ENCODE measurements around the gene ZNF544. TPM values are rescaled to one million over a fixed set of nuclear protein-coding genes. Genes with fewer than 3 reads are reported as not detected.

ZNF544 gene
- total and polyA plus RNA-seq, 2 of the 8 experiments (the other 6 are each of a cell fraction or from before 2014, with no cell fraction given) = 48.8 to 60.8 TPM

DNA sequence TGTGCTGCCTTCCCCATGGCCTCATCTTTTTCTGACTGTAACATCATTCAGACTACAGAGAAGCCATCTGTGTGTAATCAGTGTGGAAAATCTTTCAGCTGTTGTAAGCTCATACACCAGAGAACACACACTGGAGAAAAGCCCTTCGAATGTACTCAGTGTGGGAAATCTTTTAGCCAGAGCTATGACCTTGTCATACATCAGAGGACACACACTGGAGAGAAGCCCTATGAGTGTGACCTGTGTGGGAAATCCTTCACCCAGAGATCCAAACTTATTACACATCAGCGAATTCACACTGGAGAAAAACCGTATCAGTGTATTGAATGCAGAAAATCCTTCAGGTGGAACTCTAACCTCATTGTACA, 32.9 kb downstream of the ZNF544 start:
- Histone ChIP-seq H4K20me1 (replicated peaks in 1 of 2; ENCODE audit: control insufficient read depth in 1 of 2, insufficient read depth in 2 of 2, low read length in 2 of 2) (no peaks in the 10 kb centered on the region), H4K91ac (replicated peaks; ENCODE audit: insufficient read length, low read length) (no peak overlapping the region), H3K36me3 (ENCODE audit: control insufficient read depth in 2 of 4, insufficient read depth in 4 of 4, low read length in 3 of 4) (peaks cover 24 to 96% (median 72%) of the 10 kb centered on the region in 4 experiments; a peak in 7 of 8 replicates), H3K79me2 (ENCODE audit: control insufficient read depth in 1 of 2, insufficient read depth in 2 of 2, low read length in 2 of 2) (no peaks in the 10 kb centered on the region), H3K18ac (ENCODE audit: extremely low read depth, low read length) (no peak overlapping the region), H2BK120ac (replicated peaks; ENCODE audit: low read depth, low read length) (no peak overlapping the region), H3K4me1 (replicated peaks in 1 of 4; ENCODE audit: control insufficient read depth in 3 of 4, insufficient read depth in 4 of 4, low read length in 3 of 4) (no peaks in the 10 kb centered on the region), H3K79me1 (ENCODE audit: low read depth, low read length) (no peaks in the 10 kb centered on the region), H2BK20ac (ENCODE audit: low read length) (no peak overlapping the region), H3K4me2 (ENCODE audit: insufficient read depth in 1 of 2, low read depth in 2 of 2, low read length in 2 of 2) (no peak overlapping the region), H2AK5ac (ENCODE audit: low read depth, low read length) (no peak overlapping the region), H2AFZ (ENCODE audit: low read length) (no peak overlapping the region), H3K9ac (replicated peaks in 1 of 4; ENCODE audit: extremely low read depth in 1 of 4, low read depth in 3 of 4, low read length in 3 of 4) (no peak overlapping the region), H3K56ac (replicated peaks; ENCODE audit: insufficient read length, low read depth, low read length) (no peak overlapping the region), H2BK5ac (ENCODE audit: low read depth, low read length) (no peak overlapping the region), H2BK12ac (ENCODE audit: low read depth, low read length) (no peak overlapping the region), H3K9me3 (ENCODE audit: insufficient read depth in 2 of 2, low read depth in 1 of 2, low read length in 1 of 2) (peaks cover 92 to 98% of the 10 kb centered on the region in 2 experiments), H3K14ac (ENCODE audit: insufficient read length) (no peak overlapping the region), H4K5ac (ENCODE audit: insufficient read length, low read depth, low read length) (no peak overlapping the region), H3K27ac (ENCODE audit: low read depth, low read length) (no peak overlapping the region), H3K23me2 (ENCODE audit: low read depth, low read length) (no peaks in the 10 kb centered on the region), H3K27me3 (replicated peaks in 1 of 4; ENCODE audit: control insufficient read depth in 3 of 4, extremely low read depth in 1 of 4, insufficient read depth in 3 of 4, low read length in 3 of 4) (no peaks in the 10 kb centered on the region), H4K8ac (ENCODE audit: extremely low read depth, insufficient read depth, low read length) (no peak overlapping the region), H3K4ac (replicated peaks; ENCODE audit: insufficient read length, low read depth, low read length) (no peak overlapping the region), H3K4me3 (ENCODE audit: extremely low read depth in 1 of 4, insufficient read depth in 2 of 4, low read depth in 3 of 4, low read length in 4 of 4) (peak overlapping the region in 1 of 4 experiments; percentile 36; a peak in 1 of 8 replicates), H3K23ac (ENCODE audit: insufficient read length) (no peak overlapping the region), H2BK15ac (ENCODE audit: low read length) (no peak overlapping the region)
- DNase-seq (ENCODE audit: low read depth in 1 of 2, low spot score in 2 of 2) (no peak), FAIRE-seq (peak; percentile 28)
- WGBS, 2 experiments (ENCODE audit: extremely low coverage in 1 of 2, insufficient coverage in 1 of 2, insufficient read length in 1 of 2, insufficient replicate concordance in 2 of 2, low coverage in 1 of 2, low lambda C conversion rate in 2 of 2, missing lambda C conversion rate in 1 of 2) = 92% methylated on average over 3 of the region's 3 CpGs; no CpG with 5 or more reads in 1 of the 2 experiments
- ChIA-PET CTCF (ENCODE audit: partially characterized antibody) (interaction anchor here (0.7 to 1.2 kb wide), 2 partner anchors 14 to 78 kb away, joined by 3 to 4 read pairs; no protein-coding TSS in a partner anchor), POLR2A (ENCODE audit: partially characterized antibody) (interaction anchor here (1.2 to 12.7 kb wide), 11 partner anchors 11 to 65 kb away, joined by 3 to 152 read pairs (median 7); partner anchors contain the start of genes ZNF544, ZNF8 and ZSCAN22)
- TF ChIP-seq CBX5 (IDR thresholded peaks at IDR 0.05; ENCODE audit: low read depth, low read length) (0 out of 2 replicates have a peak, but pooled peaks have one; percentile 5), TAF7 (optimal IDR thresholded peaks at IDR 0.05; ENCODE audit: borderline replicate concordance, low read depth, low read length) (no peak), POLR2A (IDR thresholded peaks at IDR 0.05; ENCODE audit: control extremely low read depth in 1 of 2, low read depth in 2 of 2, low read length in 2 of 2) (peak in 1 of 2 experiments; percentile 13; a peak in 1 of 3 replicates), RNF2 (IDR thresholded peaks at IDR 0.05; ENCODE audit: borderline replicate concordance, low read depth, low read length, missing control alignments, poor library complexity, severe bottlenecking) (no peak), FOSL1 (IDR thresholded peaks at IDR 0.05; ENCODE audit: insufficient read depth, low read depth, low read length) (no peak), ASH2L (IDR thresholded peaks at IDR 0.05; ENCODE audit: low read length) (no peak), CEBPB (IDR thresholded peaks at IDR 0.05; ENCODE audit: low read depth, low read length) (no peak), RXRA (IDR thresholded peaks at IDR 0.05; ENCODE audit: insufficient read depth, low read depth, low read length) (no peak), NRF1 (IDR thresholded peaks at IDR 0.05; ENCODE audit: low read depth, low read length) (no peak), EZH2 (IDR thresholded peaks at IDR 0.05; ENCODE audit: low read depth, low read length, severe bottlenecking) (no peak)
- TF ChIP-seq, protein P1, sequence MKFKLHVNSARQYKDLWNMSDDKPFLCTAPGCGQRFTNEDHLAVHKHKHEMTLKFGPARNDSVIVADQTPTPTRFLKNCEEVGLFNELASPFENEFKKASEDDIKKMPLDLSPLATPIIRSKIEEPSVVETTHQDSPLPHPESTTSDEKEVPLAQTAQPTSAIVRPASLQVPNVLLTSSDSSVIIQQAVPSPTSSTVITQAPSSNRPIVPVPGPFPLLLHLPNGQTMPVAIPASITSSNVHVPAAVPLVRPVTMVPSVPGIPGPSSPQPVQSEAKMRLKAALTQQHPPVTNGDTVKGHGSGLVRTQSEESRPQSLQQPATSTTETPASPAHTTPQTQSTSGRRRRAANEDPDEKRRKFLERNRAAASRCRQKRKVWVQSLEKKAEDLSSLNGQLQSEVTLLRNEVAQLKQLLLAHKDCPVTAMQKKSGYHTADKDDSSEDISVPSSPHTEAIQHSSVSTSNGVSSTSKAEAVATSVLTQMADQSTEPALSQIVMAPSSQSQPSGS (IDR thresholded peaks at IDR 0.05; ENCODE audit: low read length) = no peak

Measured in H1 (cell line).